PC-3 (cell line): ENCODE data around the gene WDR3. TPM values are rescaled to one million over a fixed set of nuclear protein-coding genes. Genes with fewer than 3 reads are reported as not detected.

Experiments used
- ATAC-seq: fragments of 200-7000 bp; cut with Tn5 transposase; 2 replicates; pipeline ENCODE4 v1.9.1; 2020; ENCODE audit warnings: mild to moderate bottlenecking, moderate library complexity
- BruUV-seq: library from RNA; stranded (reverse); fragments of 400-500 nt; replicated peaks from 2 replicates; lab custom pipeline; 2021; lab: Mats Ljungman, UMichigan
- CTCF ChIA-PET: fragments of 300-600 bp; sonication (Branson Sonifier 250); formaldehyde crosslinking; loops from one replicate; lab custom pipeline; 2022; ENCODE audit warnings: antibody characterized with exemption; lab: Charles Lee
- POLR2A ChIA-PET: fragments of 300-600 bp; sonication (Branson Sonifier 250); formaldehyde crosslinking; loops from one replicate; lab custom pipeline; 2022; ENCODE audit warnings: antibody characterized with exemption; ENCODE audit not compliant: unreplicated experiment; lab: Charles Lee
- DNase-seq: peaks from one replicate; pipeline ENCODE4 v3.0.0-alpha.2; 2015
- H2AFZ ChIP-seq: fragments of 300-600 bp; sonication (generic); 2 replicates; pipeline ENCODE4 v1.6.0; 2016; ENCODE audit warnings: antibody characterized with exemption, low read length
- H3F3A ChIP-seq: fragments of 300-600 bp; sonication (generic); one replicate; pipeline ENCODE4 v1.6.0; 2017; ENCODE audit warnings: antibody characterized with exemption, low read length, control low read depth, mild to moderate bottlenecking; ENCODE audit not compliant: unreplicated experiment
- H3K27ac ChIP-seq: fragments of 300-600 bp; sonication (generic); 2 replicates; pipeline ENCODE4 v1.5.1; 2016; ENCODE audit warnings: mild to moderate bottlenecking, low read length
- H3K27me3 ChIP-seq: fragments of 300-600 bp; sonication (generic); 2 replicates; pipeline ENCODE4 v1.6.1; 2016; ENCODE audit warnings: low read length, mixed read lengths
- H3K36me3 ChIP-seq: fragments of 300-600 bp; sonication (generic); 2 replicates; pipeline ENCODE4 v1.6.1; 2016; ENCODE audit warnings: low read depth, mixed run types, low read length, mixed read lengths
- H3K4me1 ChIP-seq: fragments of 300-600 bp; sonication (generic); 2 replicates; pipeline ENCODE4 v1.5.1; 2016; ENCODE audit warnings: low read length; ENCODE audit not compliant: insufficient read depth
- H3K4me2 ChIP-seq: fragments of 300-600 bp; sonication (generic); 2 replicates; pipeline ENCODE4 v1.6.0; 2016; ENCODE audit warnings: low read length
- H3K4me3 ChIP-seq: fragments of 300-600 bp; sonication (generic); 2 replicates; pipeline ENCODE4 v1.5.1; 2016; ENCODE audit warnings: mild to moderate bottlenecking, low read length, mixed read lengths
- H3K79me2 ChIP-seq: fragments of 300-600 bp; sonication (generic); 2 replicates; pipeline ENCODE4 v1.6.1; 2017; ENCODE audit warnings: low read length, mixed read lengths
- H3K9ac ChIP-seq: fragments of 300-600 bp; sonication (generic); 2 replicates; pipeline ENCODE4 v1.6.0; 2016; ENCODE audit warnings: mild to moderate bottlenecking, low read length
- H3K9me2 ChIP-seq: fragments of 300-600 bp; sonication (generic); replicated peaks from 2 replicates; pipeline ENCODE4 v1.6.1; 2016; ENCODE audit warnings: mixed run types, low read length, mixed read lengths
- H3K9me3 ChIP-seq: fragments of 300-600 bp; sonication (generic); 2 replicates; pipeline ENCODE4 v1.6.1; 2016; ENCODE audit warnings: low read length, mixed read lengths
- H4K20me1 ChIP-seq: fragments of 300-600 bp; sonication (generic); 2 replicates; pipeline ENCODE4 v1.6.1; 2016; ENCODE audit warnings: low read length, mixed read lengths
- EZH2 ChIP-seq: fragments of 300-600 bp; sonication (generic); IDR thresholded peaks from one replicate; pipeline ENCODE4 v1.6.1; 2017; ENCODE audit warnings: antibody characterized with exemption, mild to moderate bottlenecking, low read length; ENCODE audit not compliant: unreplicated experiment
- EZH2phosphoT487 ChIP-seq: fragments of 300-600 bp; sonication (generic); IDR thresholded peaks from 2 replicates; pipeline ENCODE4 v1.6.1; 2018; ENCODE audit warnings: mild to moderate bottlenecking, antibody characterized with exemption, low read length, borderline replicate concordance
- intact Hi-C: fragments of 100-400 bp; cut with micrococcal nuclease; formaldehyde crosslinking; loops from 2 replicates; pipeline ENCODE4 v1.9.0; 2023
- total RNA-seq: library from RNA; depleted of rRNA; stranded (reverse); fragments of >200 nt; gene quantifications from 2 replicates; pipeline ENCODE4 v1.2.3, GENCODE V29; 2014
- TF ChIP-seq, protein P1 (sequence below): fragments of 300-600 bp; sonication (generic); conservative IDR thresholded peaks from 2 replicates; pipeline ENCODE4 v1.5.1; 2017; ENCODE audit warnings: antibody characterized with exemption, low read depth, mild to moderate bottlenecking, low read length

The WDR3 gene
- total RNA-seq, 1 experiment from 2014 or later, result 57.8 TPM

DNA sequence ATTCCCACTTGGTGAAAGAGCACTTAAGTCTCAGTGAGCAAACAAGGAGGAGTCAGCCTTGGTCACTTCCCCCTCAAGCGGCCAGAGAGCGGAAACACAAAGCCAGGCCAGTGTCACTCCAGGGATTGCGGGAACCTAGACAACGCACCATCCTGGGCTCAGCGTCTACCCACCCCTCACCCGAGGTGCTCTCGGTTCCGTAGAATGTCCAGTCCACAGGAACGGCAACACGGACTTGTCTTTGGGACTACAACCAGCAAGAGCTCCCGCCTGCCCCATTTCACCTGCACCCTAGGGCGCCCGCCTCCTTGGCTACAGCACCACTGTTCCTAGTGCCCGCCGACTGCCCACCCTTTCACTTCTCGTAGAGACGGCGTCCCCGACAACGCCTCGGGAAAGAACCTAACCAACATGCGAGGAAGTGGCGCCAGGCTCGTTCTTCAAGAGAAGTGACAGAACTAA, 627 bp upstream of the WDR3 start:
- peak; percentile 68 for DNase-seq
- CTCF ChIA-PET, result interaction anchor here (0.6 to 1.4 kb wide), 3 partner anchors 33 to 605 kb away, joined by 3 to 9 read pairs (median 3); no protein-coding TSS in a partner anchor

DNA sequence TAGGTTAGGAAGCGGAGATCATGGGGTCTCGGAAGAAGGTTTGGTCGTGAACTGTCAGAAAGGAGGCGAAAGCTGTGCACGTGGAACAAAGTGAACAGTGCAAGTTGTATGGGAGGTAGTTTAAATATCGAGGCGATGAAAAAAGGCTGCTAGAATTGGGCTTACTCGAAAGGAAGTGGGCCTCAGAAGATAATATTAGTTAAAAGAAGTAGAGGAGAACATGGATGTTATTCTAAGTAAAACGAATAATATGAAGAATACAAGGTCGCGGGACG, 571 bp downstream of the WDR3 start:
- Histone ChIP-seq H3K36me3 (peaks cover 19% of the 10 kb centered on the region; the same call in 1 of the 2 replicates), H3F3A (no peaks in the 10 kb centered on the region), H3K4me2 (peak overlapping the region; percentile 90), H3K9me3 (no peaks in the 10 kb centered on the region), H3K9ac (peak overlapping the region; percentile 93), H3K27me3 (no peaks in the 10 kb centered on the region), H4K20me1 (peaks cover 37% of the 10 kb centered on the region), H3K4me3 (peak overlapping the region; percentile 86), H2AFZ (peak overlapping the region; percentile 77), H3K9me2 (no peaks in the 10 kb centered on the region), H3K79me2 (peaks cover 96% of the 10 kb centered on the region), H3K4me1 (peaks cover 45% of the 10 kb centered on the region), H3K27ac (peak overlapping the region; percentile 31)
- ChIA-PET POLR2A (interaction anchor here (0.7 kb wide), 1 partner anchor 801 kb away, joined by 3 read pairs; no protein-coding TSS in a partner anchor), CTCF (no interaction called here)
- ATAC-seq (no peak), DNase-seq (no peak)
- TF ChIP-seq EZH2 (no peak), EZH2phosphoT487 (no peak)
- TF ChIP-seq, protein P1, sequence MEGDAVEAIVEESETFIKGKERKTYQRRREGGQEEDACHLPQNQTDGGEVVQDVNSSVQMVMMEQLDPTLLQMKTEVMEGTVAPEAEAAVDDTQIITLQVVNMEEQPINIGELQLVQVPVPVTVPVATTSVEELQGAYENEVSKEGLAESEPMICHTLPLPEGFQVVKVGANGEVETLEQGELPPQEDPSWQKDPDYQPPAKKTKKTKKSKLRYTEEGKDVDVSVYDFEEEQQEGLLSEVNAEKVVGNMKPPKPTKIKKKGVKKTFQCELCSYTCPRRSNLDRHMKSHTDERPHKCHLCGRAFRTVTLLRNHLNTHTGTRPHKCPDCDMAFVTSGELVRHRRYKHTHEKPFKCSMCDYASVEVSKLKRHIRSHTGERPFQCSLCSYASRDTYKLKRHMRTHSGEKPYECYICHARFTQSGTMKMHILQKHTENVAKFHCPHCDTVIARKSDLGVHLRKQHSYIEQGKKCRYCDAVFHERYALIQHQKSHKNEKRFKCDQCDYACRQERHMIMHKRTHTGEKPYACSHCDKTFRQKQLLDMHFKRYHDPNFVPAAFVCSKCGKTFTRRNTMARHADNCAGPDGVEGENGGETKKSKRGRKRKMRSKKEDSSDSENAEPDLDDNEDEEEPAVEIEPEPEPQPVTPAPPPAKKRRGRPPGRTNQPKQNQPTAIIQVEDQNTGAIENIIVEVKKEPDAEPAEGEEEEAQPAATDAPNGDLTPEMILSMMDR, result no peak
- intact Hi-C loops, result no loop called here
- no TSS peak for BruUV-seq

More for the DNA sequence above, 627 bp upstream of the WDR3 start:
- Histone ChIP-seq H3K4me2 (peak overlapping the region; percentile 90), H3K4me1 (peaks cover 53% of the 10 kb centered on the region), H3F3A (no peaks in the 10 kb centered on the region), H3K9me3 (no peaks in the 10 kb centered on the region), H3K36me3 (peaks cover 11% of the 10 kb centered on the region; the same call in 1 of the 2 replicates), H2AFZ (peak overlapping the region; percentile 77), H3K27ac (peak overlapping the region; percentile 21), H3K79me2 (peaks cover 95% of the 10 kb centered on the region), H3K9me2 (no peaks in the 10 kb centered on the region), H3K9ac (peak overlapping the region; percentile 93), H3K27me3 (no peaks in the 10 kb centered on the region), H4K20me1 (peaks cover 37% of the 10 kb centered on the region), H3K4me3 (peak overlapping the region; percentile 86)
- BruUV-seq, result no TSS peak
- POLR2A ChIA-PET, result interaction anchor here (0.5 to 0.6 kb wide), 3 partner anchors 20 to 58 kb away, joined by 3 to 4 read pairs (median 3); no protein-coding TSS in a partner anchor
- peak; percentile 77 for ATAC-seq
- TF ChIP-seq, protein P1, result peak; percentile 32; the same call in 1 of the 2 replicates
- TF ChIP-seq EZH2phosphoT487, result no peak
- intact Hi-C loops, result loop anchor here (5.0 to 10.0 kb wide), 2 partner anchors 324 to 562 kb away; partner anchors contain the start of genes MAN1A2 and TENT5C

DNA sequence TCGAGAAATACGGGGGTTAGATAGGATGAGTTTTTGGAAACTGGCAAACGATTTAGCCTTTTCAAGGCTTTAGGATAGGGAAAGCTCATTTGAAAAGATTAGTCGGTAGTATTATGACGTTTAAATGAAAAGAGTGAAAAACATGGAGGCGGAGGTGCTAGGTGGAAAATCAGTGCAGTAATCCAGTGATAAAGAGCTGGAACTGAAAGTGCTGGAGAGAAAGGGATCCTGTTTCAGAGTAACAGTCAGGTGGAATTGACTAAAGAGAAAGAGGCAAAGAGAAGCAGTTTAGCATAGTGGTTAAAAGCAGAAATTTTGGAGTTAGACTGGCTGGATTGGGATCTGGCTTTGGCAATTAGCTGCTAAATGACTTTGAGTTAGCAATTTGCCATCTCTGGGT, 945 bp downstream of the WDR3 start:
- no TSS peak for BruUV-seq
- no peaks in the 10 kb centered on the region for H3K9me3 ChIP-seq
- no peaks in the 10 kb centered on the region for H3K27me3 ChIP-seq
- ATAC-seq (no peak), DNase-seq (no peak)
- POLR2A ChIA-PET, result interaction anchor here (0.6 to 0.7 kb wide), 2 partner anchors 552 to 802 kb away, joined by 3 to 6 read pairs; no protein-coding TSS in a partner anchor
- intact Hi-C loops, result no loop called here
- CTCF ChIA-PET, result no interaction called here
- H3K4me1 ChIP-seq, result peaks cover 42% of the 10 kb centered on the region
- H3K9ac ChIP-seq, result peak overlapping the region; percentile 93
- H2AFZ ChIP-seq, result peak overlapping the region; percentile 77
- peaks cover 93% of the 10 kb centered on the region for H3K79me2 ChIP-seq
- H4K20me1 ChIP-seq, result peaks cover 37% of the 10 kb centered on the region
- no peaks in the 10 kb centered on the region for H3K9me2 ChIP-seq
- no peaks in the 10 kb centered on the region for H3F3A ChIP-seq
- TF ChIP-seq EZH2 (no peak), EZH2phosphoT487 (no peak)
- TF ChIP-seq, protein P1, result no peak
- H3K27ac ChIP-seq, result no peak overlapping the region
- H3K36me3 ChIP-seq, result peaks cover 23% of the 10 kb centered on the region; the same call in 1 of the 2 replicates
- H3K4me2 ChIP-seq, result peak overlapping the region; percentile 90
- H3K4me3 ChIP-seq, result peak overlapping the region; percentile 86
